H9 (cell line): ENCODE measurements around the gene GNA12. TPM values are rescaled to one million over a fixed set of nuclear protein-coding genes. Genes with fewer than 3 reads are reported as not detected.
A peak's percentile ranks its signal among the peaks of the same experiment; 100 is the strongest.

Experiments used
- DNase-seq: peaks from one replicate; pipeline ENCODE4 v3.0.0-alpha.2; 2017
- H2AFZ ChIP-seq: one replicate; pipeline ENCODE4 v1.6.1; 2013; ENCODE audit warnings: mild to moderate bottlenecking, low read length, control low read depth, moderate library complexity
- H2AK5ac ChIP-seq: 2 replicates; pipeline ENCODE4 v1.6.1; 2013; ENCODE audit warnings: low read length, control low read depth, mixed read lengths; ENCODE audit not compliant: insufficient read length
- H2BK120ac ChIP-seq: one replicate; pipeline ENCODE4 v1.6.1; 2013; ENCODE audit warnings: low read depth, mild to moderate bottlenecking, low read length, control low read depth, inconsistent platforms; ENCODE audit not compliant: poor library complexity, severe bottlenecking
- H2BK12ac ChIP-seq: 2 replicates; pipeline ENCODE4 v1.6.1; 2013; ENCODE audit warnings: low read length, control low read depth, mixed read lengths, low read depth; ENCODE audit not compliant: insufficient read length
- H2BK15ac ChIP-seq: 2 replicates; pipeline ENCODE4 v1.6.1; 2013; ENCODE audit warnings: low read depth, low read length, control low read depth
- H2BK20ac ChIP-seq: one replicate; pipeline ENCODE4 v1.6.1; 2013; ENCODE audit warnings: low read depth, mild to moderate bottlenecking, low read length, control low read depth, inconsistent platforms; ENCODE audit not compliant: poor library complexity, severe bottlenecking
- H2BK5ac ChIP-seq: 2 replicates; pipeline ENCODE4 v1.6.1; 2013; ENCODE audit warnings: low read length, control low read depth, mixed read lengths; ENCODE audit not compliant: insufficient read length
- H3K14ac ChIP-seq: 2 replicates; pipeline ENCODE4 v1.6.1; 2013; ENCODE audit warnings: low read length, control low read depth; ENCODE audit not compliant: insufficient read depth
- H3K18ac ChIP-seq: 2 replicates; pipeline ENCODE4 v1.6.1; 2013; ENCODE audit warnings: low read depth, mild to moderate bottlenecking, mixed read lengths, low read length, control low read depth; ENCODE audit not compliant: insufficient read length
- H3K23ac ChIP-seq: 2 replicates; pipeline ENCODE4 v1.6.1; 2013; ENCODE audit warnings: low read length, control low read depth, mixed read lengths, low read depth; ENCODE audit not compliant: insufficient read length
- H3K23me2 ChIP-seq: 2 replicates; pipeline ENCODE4 v1.6.1; 2013; ENCODE audit warnings: low read depth, mild to moderate bottlenecking, mixed read lengths, low read length, control low read depth; ENCODE audit not compliant: insufficient read length, poor library complexity, severe bottlenecking
- H3K27ac ChIP-seq: 2 replicates; pipeline ENCODE4 v1.5.1; 2013; ENCODE audit warnings: low read length, control low read depth, mixed read lengths, low read depth; ENCODE audit not compliant: insufficient read length
- H3K27me3 ChIP-seq: 2 replicates; pipeline ENCODE4 v1.6.1; 2013; ENCODE audit warnings: low read length, control low read depth, inconsistent platforms; ENCODE audit not compliant: insufficient read depth
- H3K4ac ChIP-seq: 2 replicates; pipeline ENCODE4 v1.6.1; 2013; ENCODE audit warnings: low read depth, mild to moderate bottlenecking, control low read depth, inconsistent platforms, low read length, moderate library complexity
- H3K4me1 ChIP-seq: 2 replicates; pipeline ENCODE4 v1.6.1; 2013; ENCODE audit warnings: low read length, control low read depth, inconsistent platforms; ENCODE audit not compliant: insufficient read depth
- H3K4me2 ChIP-seq: 2 replicates; pipeline ENCODE4 v1.6.1; 2013; ENCODE audit warnings: low read length, control low read depth, mixed read lengths; ENCODE audit not compliant: insufficient read length, insufficient read depth
- H3K56ac ChIP-seq: 2 replicates; pipeline ENCODE4 v1.6.1; 2013; ENCODE audit warnings: low read depth, mild to moderate bottlenecking, mixed read lengths, low read length, control low read depth; ENCODE audit not compliant: insufficient read length
- H3K79me1 ChIP-seq: 2 replicates; pipeline ENCODE4 v1.6.1; 2013; ENCODE audit warnings: low read depth, mild to moderate bottlenecking, moderate library complexity, low read length, control low read depth, inconsistent platforms; ENCODE audit not compliant: insufficient read depth, poor library complexity, severe bottlenecking
- H3K79me2 ChIP-seq: 2 replicates; pipeline ENCODE4 v1.6.1; 2013; ENCODE audit warnings: low read length, control low read depth, inconsistent platforms; ENCODE audit not compliant: insufficient read depth
- H3K9ac ChIP-seq: 2 replicates; pipeline ENCODE4 v1.6.1; 2013; ENCODE audit warnings: low read length, control low read depth, mixed read lengths; ENCODE audit not compliant: insufficient read length; ENCODE audit errors: extremely low read depth
- H3K9me3 ChIP-seq: one replicate; pipeline ENCODE4 v1.6.1; 2013; ENCODE audit warnings: low read depth, low read length, inconsistent platforms; ENCODE audit not compliant: control insufficient read depth
- H3T11ph ChIP-seq: one replicate; pipeline ENCODE4 v1.6.1; 2013; ENCODE audit warnings: mild to moderate bottlenecking, low read length, control low read depth, inconsistent platforms
- H4K20me1 ChIP-seq: one replicate; pipeline ENCODE4 v1.6.1; 2013; ENCODE audit not compliant: control insufficient read depth, insufficient read length, insufficient read depth
- H4K5ac ChIP-seq: 2 replicates; pipeline ENCODE4 v1.6.1; 2013; ENCODE audit warnings: low read depth, mild to moderate bottlenecking, mixed read lengths, low read length, control low read depth; ENCODE audit not compliant: insufficient read length
- H4K8ac ChIP-seq: replicated peaks from 2 replicates; pipeline ENCODE4 v1.6.1; 2013; ENCODE audit warnings: low read length, control low read depth, mixed read lengths, low read depth; ENCODE audit not compliant: insufficient read length
- H4K91ac ChIP-seq: 2 replicates; pipeline ENCODE4 v1.6.1; 2013; ENCODE audit warnings: low read depth, mild to moderate bottlenecking, moderate library complexity, mixed read lengths, low read length, control low read depth; ENCODE audit not compliant: insufficient read length
- H3K27ac Mint-ChIP-seq, 3 experiments: 2 replicates in 2 of 3; 3 replicates in 1 of 3; pipeline ENCODE4 v1.8.0; 2020 to 2021; ENCODE audit warnings: mixed read lengths in 3 of 3, mild to moderate bottlenecking in 1 of 3, moderate library complexity in 1 of 3
- H3K27me3 Mint-ChIP-seq: 2 replicates; pipeline ENCODE4 v1.8.0; 2021; ENCODE audit warnings: low read depth, mild to moderate bottlenecking, moderate library complexity, mixed read lengths
- H3K36me3 Mint-ChIP-seq, 3 experiments: 2 replicates in 2 of 3; 3 replicates in 1 of 3; pipeline ENCODE4 v1.8.0; 2020 to 2021; ENCODE audit warnings: low read depth in 3 of 3, mixed read lengths in 3 of 3; ENCODE audit not compliant: insufficient read depth in 1 of 3
- H3K4me1 Mint-ChIP-seq, 2 experiments: 2 replicates each; pipeline ENCODE4 v1.8.0; 2020; ENCODE audit warnings: mixed read lengths in 2 of 2
- H3K4me3 Mint-ChIP-seq, 2 experiments: 2 replicates in 1 of 2; 3 replicates in 1 of 2; pipeline ENCODE4 v1.8.0; 2020 to 2021; ENCODE audit warnings: mild to moderate bottlenecking in 2 of 2, mixed read lengths in 2 of 2, moderate library complexity in 1 of 2
- H3K9me3 Mint-ChIP-seq, 2 experiments: 2 replicates in 1 of 2; 3 replicates in 1 of 2; pipeline ENCODE4 v1.8.0; 2020; ENCODE audit warnings: mild to moderate bottlenecking in 2 of 2, mixed read lengths in 2 of 2, moderate library complexity in 1 of 2
- CTCF ChIP-seq: fragments of 200-600 bp; sonication (generic); conservative IDR thresholded peaks from 3 replicates; pipeline ENCODE4 v1.8.0; 2021; ENCODE audit warnings: antibody characterized with exemption, mild to moderate bottlenecking
- WGBS: extraction: QIAGEN DNeasy Blood & Tissue Kit; methylation state at CpG from one replicate; pipeline ENCODE4 v1.1.7; 2013; ENCODE audit warnings: missing lambda C conversion rate, low lambda C conversion rate, mixed read lengths; ENCODE audit not compliant: insufficient read length; ENCODE audit errors: extremely low coverage; 5-methylcytosine and 5-hydroxymethylcytosine counted together
- total RNA-seq: library from RNA; stranded (reverse); gene quantifications from 2 replicates; pipeline ENCODE4 v1.2.1, GENCODE V29; 2021

The GNA12 gene
- total RNA-seq, 1 experiment from 2014 or later = 60.2 TPM

GRCh38 chr7:2719007-2719406 is 125.1 kb downstream of the GNA12 start:
- Histone ChIP-seq H3K27ac (no peak overlapping the region), H2AK5ac (no peak overlapping the region), H3K79me2 (no peaks in the 10 kb centered on the region), H4K91ac (no peak overlapping the region), H2BK15ac (no peak overlapping the region), H3K9ac (no peak overlapping the region), H2AFZ (no peak overlapping the region), H2BK12ac (no peak overlapping the region), H4K8ac (no peak overlapping the region), H2BK20ac (no peak overlapping the region), H3T11ph (no peak overlapping the region), H3K23ac (no peak overlapping the region), H3K4me1 (no peaks in the 10 kb centered on the region), H3K9me3 (no peaks in the 10 kb centered on the region), H3K79me1 (no peaks in the 10 kb centered on the region), H3K14ac (no peak overlapping the region), H3K23me2 (no peaks in the 10 kb centered on the region), H3K4me2 (no peak overlapping the region), H3K4ac (no peak overlapping the region), H4K20me1 (no peaks in the 10 kb centered on the region), H3K27me3 (no peaks in the 10 kb centered on the region), H3K56ac (no peak overlapping the region), H4K5ac (no peak overlapping the region), H3K18ac (no peak overlapping the region), H2BK120ac (no peak overlapping the region), H2BK5ac (no peak overlapping the region)
- H3K27me3 Mint-ChIP-seq = no peaks in the 10 kb centered on the region
- peak; percentile 81 for DNase-seq
- WGBS = no CpG with 5 or more reads among the region's 16 CpGs
- no peak overlapping the region for H3K4me3 Mint-ChIP-seq
- TF ChIP-seq CTCF = peak; percentile 84
- H3K4me1 Mint-ChIP-seq = peaks cover 2 to 10% of the 10 kb centered on the region in 2 experiments; a peak in 3 of 4 replicates
- peak overlapping the region in 2 of 3 experiments; percentile 56 to 78; a peak in 2 of 7 replicates for H3K27ac Mint-ChIP-seq
- peaks cover 24 to 54% (median 49%) of the 10 kb centered on the region in 3 experiments for H3K36me3 Mint-ChIP-seq
- no peaks in the 10 kb centered on the region for H3K9me3 Mint-ChIP-seq
